HG03139 (cell line): ENCODE data around the gene MLPH.

ENCODE experiments used
- ATAC-seq: cut with Tn5 transposase; IDR thresholded peaks from one replicate; pipeline ENCODE4 v1.9.1; 2021; ENCODE audit not compliant: unreplicated experiment

The MLPH gene

GRCh38 chr2:237497009-237497837 is 10.2 kb downstream of the MLPH start:
- ATAC-seq = no peak

- no peak for ATAC-seq
Measured at GRCh38 chr2:237497838-237498186, 10.8 kb downstream of the MLPH start.

GRCh38 chr2:237498341-237498740 is 11.3 kb downstream of the MLPH start:
- no peak for ATAC-seq

- no peak for ATAC-seq
Measured at GRCh38 chr2:237500681-237501424, 13.8 kb downstream of the MLPH start.

GRCh38 chr2:237501892-237502513 is 15.0 kb downstream of the MLPH start:
- ATAC-seq = no peak

- ATAC-seq = no peak
Measured at GRCh38 chr2:237503201-237503600, 16.1 kb downstream of the MLPH start.

- ATAC-seq = no peak
Measured at GRCh38 chr2:237505188-237505939, 18.3 kb downstream of the MLPH start.

- ATAC-seq = no peak
Measured at GRCh38 chr2:237507512-237507911, 20.5 kb downstream of the MLPH start.

- no peak for ATAC-seq
Measured at GRCh38 chr2:237508361-237508760, 21.3 kb downstream of the MLPH start.

- ATAC-seq = no peak
Measured at GRCh38 chr2:237509151-237509550, 22.1 kb downstream of the MLPH start.

GRCh38 chr2:237509905-237510304 is 22.9 kb downstream of the MLPH start:
- ATAC-seq = no peak

GRCh38 chr2:237510502-237511217 is 23.6 kb downstream of the MLPH start:
- ATAC-seq = no peak

GRCh38 chr2:237511433-237511832 is 24.4 kb downstream of the MLPH start:
- ATAC-seq = no peak

GRCh38 chr2:237511885-237512405 is 24.9 kb downstream of the MLPH start:
- ATAC-seq = no peak

- no peak for ATAC-seq
Measured at GRCh38 chr2:237512774-237513466, 25.9 kb downstream of the MLPH start.

- no peak for ATAC-seq
Measured at GRCh38 chr2:237513693-237514092, 26.6 kb downstream of the MLPH start.

- ATAC-seq = no peak
Measured at GRCh38 chr2:237514474-237515130, 27.6 kb downstream of the MLPH start.

- ATAC-seq = no peak
Measured at GRCh38 chr2:237515166-237515565, 28.1 kb downstream of the MLPH start.

- ATAC-seq = no peak
Measured at GRCh38 chr2:237515621-237516275, 28.7 kb downstream of the MLPH start.
